SU-DHL-6 (cell line): ENCODE results near the gene BANF2.

Source experiments
- H2AFZ ChIP-seq: fragments of 200-600 bp; sonication (generic); 2 replicates; pipeline ENCODE4 v1.6.1; 2014; ENCODE audit warnings: low read depth, mild to moderate bottlenecking, moderate library complexity, mixed read lengths, antibody characterized with exemption, low read length; ENCODE audit not compliant: severe bottlenecking
- H3F3A ChIP-seq: fragments of 200-600 bp; shearing (Covaris generic); 2 replicates; pipeline ENCODE4 v1.6.0; 2016; ENCODE audit warnings: antibody characterized with exemption, mild to moderate bottlenecking; ENCODE audit not compliant: insufficient read depth
- H3K27ac ChIP-seq: fragments of 200-600 bp; sonication (generic); 2 replicates; pipeline ENCODE4 v1.5.1; 2016; ENCODE audit warnings: low read depth, mild to moderate bottlenecking, low read length, moderate library complexity, mixed read lengths
- H3K27me3 ChIP-seq: fragments of 200-600 bp; sonication (generic), shearing (Covaris generic); 2 replicates; pipeline ENCODE4 v1.6.0; 2014; ENCODE audit warnings: mild to moderate bottlenecking, low read length
- H3K36me3 ChIP-seq: fragments of 200-600 bp; sonication (generic); 2 replicates; pipeline ENCODE4 v1.6.1; 2014; ENCODE audit warnings: mild to moderate bottlenecking, low read length, mixed read lengths
- H3K4me2 ChIP-seq: fragments of 300-600, 200-600 bp; shearing (Covaris generic), sonication (generic); 2 replicates; pipeline ENCODE4 v1.6.0; 2014; ENCODE audit warnings: low read length, low read depth, mild to moderate bottlenecking; ENCODE audit not compliant: poor library complexity, severe bottlenecking
- H3K4me3 ChIP-seq: fragments of 200-600 bp; sonication (generic); 2 replicates; pipeline ENCODE4 v1.5.1; 2014; ENCODE audit warnings: antibody characterized with exemption, low read length, mild to moderate bottlenecking, mixed read lengths; ENCODE audit not compliant: insufficient read depth, poor library complexity, severe bottlenecking
- H3K79me2 ChIP-seq: fragments of 200-600 bp; sonication (generic); 2 replicates; pipeline ENCODE4 v1.6.1; 2014; ENCODE audit warnings: mild to moderate bottlenecking, low read length, moderate library complexity; ENCODE audit not compliant: insufficient read depth
- H3K9ac ChIP-seq: fragments of 200-600 bp; sonication (generic); 2 replicates; pipeline ENCODE4 v1.7.0; 2014; ENCODE audit warnings: mild to moderate bottlenecking, low read length
- H3K9me2 ChIP-seq: fragments of 200-600 bp; sonication (generic); replicated peaks from 2 replicates; pipeline ENCODE4 v1.6.1; 2014; ENCODE audit warnings: low read length; ENCODE audit not compliant: insufficient read depth
- H3K9me3 ChIP-seq: fragments of 200-600 bp; sonication (generic); 2 replicates; pipeline ENCODE4 v1.6.1; 2014; ENCODE audit warnings: low read length, mixed read lengths; ENCODE audit not compliant: insufficient read depth
- H4K20me1 ChIP-seq: fragments of 200-600 bp; sonication (generic); 2 replicates; pipeline ENCODE4 v1.6.1; 2014; ENCODE audit warnings: low read depth, mild to moderate bottlenecking, antibody characterized with exemption, low read length, moderate library complexity, mixed read lengths
- CTCF ChIP-seq: fragments of 200-600 bp; sonication (generic); IDR thresholded peaks from one replicate; pipeline ENCODE4 v1.5.1; 2017; ENCODE audit warnings: antibody characterized with exemption, mild to moderate bottlenecking, low read length, moderate library complexity; ENCODE audit not compliant: insufficient read depth, poor library complexity, severe bottlenecking
- EZH2phosphoT487 ChIP-seq: fragments of 200-600 bp; sonication (generic), shearing (Covaris generic); conservative IDR thresholded peaks from 2 replicates; pipeline ENCODE4 v1.6.1; 2018; ENCODE audit warnings: mild to moderate bottlenecking, antibody characterized with exemption, low read length, moderate library complexity, mixed read lengths

Gene BANF2

GRCh38 chr20:17711267-17711627, 11.5 kb downstream of the BANF2 start:
- no peaks in the 10 kb centered on the region for H3F3A ChIP-seq
- H2AFZ ChIP-seq = no peak overlapping the region
- no peaks in the 10 kb centered on the region for H4K20me1 ChIP-seq
- no peak overlapping the region for H3K4me2 ChIP-seq
- TF ChIP-seq EZH2phosphoT487 (no peak), CTCF (no peak)
- no peak overlapping the region for H3K9ac ChIP-seq
- H3K27ac ChIP-seq = no peak overlapping the region
- no peak overlapping the region for H3K4me3 ChIP-seq
- H3K79me2 ChIP-seq = no peaks in the 10 kb centered on the region
- H3K9me2 ChIP-seq = no peaks in the 10 kb centered on the region
- H3K27me3 ChIP-seq = no peaks in the 10 kb centered on the region
- H3K9me3 ChIP-seq = no peaks in the 10 kb centered on the region
- H3K36me3 ChIP-seq = no peaks in the 10 kb centered on the region

GRCh38 chr20:17712201-17712600, 12.4 kb downstream of the BANF2 start:
- Histone ChIP-seq H3K4me2 (no peak overlapping the region), H3K79me2 (no peaks in the 10 kb centered on the region), H3K4me3 (no peak overlapping the region), H3K9me3 (no peaks in the 10 kb centered on the region), H4K20me1 (no peaks in the 10 kb centered on the region), H2AFZ (no peak overlapping the region), H3K27ac (no peak overlapping the region), H3K9ac (no peak overlapping the region), H3F3A (no peaks in the 10 kb centered on the region), H3K9me2 (no peaks in the 10 kb centered on the region), H3K27me3 (no peaks in the 10 kb centered on the region), H3K36me3 (no peaks in the 10 kb centered on the region)
- TF ChIP-seq EZH2phosphoT487 (no peak), CTCF (no peak)

GRCh38 chr20:17712708-17713107, 12.9 kb downstream of the BANF2 start:
- Histone ChIP-seq H3K9me2 (no peaks in the 10 kb centered on the region), H3K27ac (no peak overlapping the region)

More at GRCh38 chr20:17712708-17713107, 12.9 kb downstream of the BANF2 start:
- Histone ChIP-seq H4K20me1 (no peaks in the 10 kb centered on the region), H3K27me3 (no peaks in the 10 kb centered on the region), H3K9me3 (no peaks in the 10 kb centered on the region), H3K4me2 (no peak overlapping the region), H2AFZ (no peak overlapping the region), H3K9ac (no peak overlapping the region), H3K36me3 (no peaks in the 10 kb centered on the region), H3K4me3 (no peak overlapping the region), H3F3A (no peaks in the 10 kb centered on the region), H3K79me2 (no peaks in the 10 kb centered on the region)
- no peak for TF ChIP-seq EZH2phosphoT487
- no peak for TF ChIP-seq CTCF
